GM23338 (cell line): ENCODE results near the gene MATR3. TPM values are rescaled to one million over a fixed set of nuclear protein-coding genes. Genes with fewer than 3 reads are reported as not detected.
A peak's percentile ranks its signal among the peaks of the same experiment; 100 is the strongest.

Experiments
- ATAC-seq: fragments of 200-7000 bp; cut with Tn5 transposase; 3 replicates; pipeline ENCODE4 v1.9.1; 2020
- DNase-seq: peaks from one replicate; pipeline ENCODE4 v3.0.0-alpha.2; 2015; ENCODE audit warnings: low spot score
- H2AFZ ChIP-seq: fragments of 200-600 bp; sonication (generic); 2 replicates; pipeline ENCODE4 v1.8.0; 2016; ENCODE audit warnings: antibody characterized with exemption, mild to moderate bottlenecking, moderate library complexity
- H3F3A ChIP-seq: fragments of 200-600 bp; sonication (generic); replicated peaks from 2 replicates; pipeline ENCODE4 v1.8.0; 2017; ENCODE audit warnings: antibody characterized with exemption, mixed run types, low read depth
- H3K27ac ChIP-seq: fragments of 200-600 bp; sonication (generic); 2 replicates; pipeline ENCODE4 v1.6.1; 2016; ENCODE audit warnings: low read depth
- H3K27me3 ChIP-seq: fragments of 200-600 bp; sonication (generic); 2 replicates; pipeline ENCODE4 v1.8.0; 2016; ENCODE audit warnings: mild to moderate bottlenecking, mixed run types, moderate library complexity; ENCODE audit not compliant: insufficient read depth
- H3K36me3 ChIP-seq: fragments of 200-600 bp; sonication (generic); 2 replicates; pipeline ENCODE4 v1.8.0; 2016; ENCODE audit warnings: mild to moderate bottlenecking; ENCODE audit not compliant: insufficient read depth
- H3K4me1 ChIP-seq: fragments of 200-600 bp; sonication (generic); 2 replicates; pipeline ENCODE4 v1.8.0; 2016; ENCODE audit warnings: mild to moderate bottlenecking, moderate library complexity; ENCODE audit not compliant: insufficient read depth
- H3K4me2 ChIP-seq: fragments of 200-600 bp; sonication (generic); 2 replicates; pipeline ENCODE4 v1.7.1; 2017; ENCODE audit warnings: mixed run types
- H3K4me3 ChIP-seq: fragments of 200-600 bp; sonication (generic); 2 replicates; pipeline ENCODE4 v1.6.1; 2016; ENCODE audit warnings: mixed run types
- H3K79me2 ChIP-seq: fragments of 200-600 bp; sonication (generic); replicated peaks from 2 replicates; pipeline ENCODE4 v1.8.0; 2017; ENCODE audit warnings: mild to moderate bottlenecking; ENCODE audit not compliant: insufficient read depth
- H3K9me2 ChIP-seq: fragments of 200-600 bp; sonication (generic); 2 replicates; pipeline ENCODE4 v1.8.0; 2017; ENCODE audit not compliant: insufficient read depth
- H4K20me1 ChIP-seq: fragments of 200-600 bp; sonication (generic); replicated peaks from 2 replicates; pipeline ENCODE4 v1.8.0; 2017; ENCODE audit warnings: mild to moderate bottlenecking; ENCODE audit not compliant: insufficient read depth
- H3K27ac Mint-ChIP-seq: 2 replicates; pipeline ENCODE4 v1.8.0; 2020; ENCODE audit warnings: inconsistent platforms, mild to moderate bottlenecking, moderate library complexity, mixed read lengths
- H3K27me3 Mint-ChIP-seq: 3 replicates; pipeline ENCODE4 v1.8.0; 2022; ENCODE audit warnings: low read depth, mild to moderate bottlenecking, moderate library complexity, mixed read lengths, inconsistent platforms; ENCODE audit not compliant: insufficient read depth, poor library complexity
- H3K36me3 Mint-ChIP-seq: 3 replicates; pipeline ENCODE4 v1.8.0; 2021; ENCODE audit warnings: low read depth, mild to moderate bottlenecking, inconsistent platforms, moderate library complexity, mixed read lengths
- H3K4me1 Mint-ChIP-seq: 3 replicates; pipeline ENCODE4 v1.8.0; 2020; ENCODE audit warnings: mild to moderate bottlenecking, inconsistent platforms, mixed read lengths
- H3K4me3 Mint-ChIP-seq: 3 replicates; pipeline ENCODE4 v1.8.0; 2021; ENCODE audit warnings: moderate library complexity, mild to moderate bottlenecking, inconsistent platforms, mixed read lengths
- H3K9me3 Mint-ChIP-seq: 3 replicates; pipeline ENCODE4 v1.8.0; 2020; ENCODE audit warnings: moderate library complexity, mild to moderate bottlenecking, inconsistent platforms, mixed read lengths
- CREB1 ChIP-seq: fragments of 250-450 bp; sonication (Bioruptor Pico); IDR thresholded peaks from 2 replicates; pipeline ENCODE4 v1.5.0; 2020; ENCODE audit warnings: low read depth, mild to moderate bottlenecking, moderate library complexity
- CTCF ChIP-seq, 2 experiments: fragments of 200-600 bp in 1 of 2; sonication (generic) in 1 of 2; conservative IDR thresholded peaks; 2 replicates each; pipeline versions ENCODE4 v1.5.1 to v1.6.1; 2016 to 2017; ENCODE audit warnings: antibody characterized with exemption in 2 of 2, low read depth in 2 of 2, mild to moderate bottlenecking in 2 of 2, moderate library complexity in 1 of 2
- ETS1 ChIP-seq: IDR thresholded peaks from 2 replicates; pipeline ENCODE4 v1.6.1; 2016; ENCODE audit warnings: antibody characterized with exemption
- EZH2 ChIP-seq: fragments of 200-600 bp; sonication (generic); IDR thresholded peaks from one replicate; pipeline ENCODE4 v1.8.0; 2017; ENCODE audit warnings: antibody characterized with exemption, mild to moderate bottlenecking, low read depth; ENCODE audit not compliant: unreplicated experiment
- EZH2phosphoT487 ChIP-seq: fragments of 200-600 bp; sonication (generic); IDR thresholded peaks from one replicate; pipeline ENCODE4 v1.8.1; 2018; ENCODE audit warnings: antibody characterized with exemption; ENCODE audit not compliant: unreplicated experiment
- JUNB ChIP-seq: IDR thresholded peaks from one replicate; pipeline ENCODE4 v1.6.1; 2016; ENCODE audit warnings: antibody characterized with exemption; ENCODE audit not compliant: unreplicated experiment
- NANOG ChIP-seq: IDR thresholded peaks from 2 replicates; pipeline ENCODE4 v1.6.1; 2016; ENCODE audit warnings: antibody characterized with exemption, borderline replicate concordance
- POLR2AphosphoS5 ChIP-seq: IDR thresholded peaks from 2 replicates; pipeline ENCODE4 v1.6.1; 2016; ENCODE audit warnings: antibody characterized with exemption, low read depth
- REST ChIP-seq: IDR thresholded peaks from one replicate; pipeline ENCODE4 v1.6.1; 2018; ENCODE audit warnings: antibody characterized with exemption; ENCODE audit not compliant: unreplicated experiment
- STAT1 ChIP-seq: IDR thresholded peaks from one replicate; pipeline ENCODE4 v1.6.1; 2016; ENCODE audit warnings: antibody characterized with exemption; ENCODE audit not compliant: unreplicated experiment
- ZNF114 ChIP-seq: fragments of 250-450 bp; sonication (Bioruptor Pico); IDR thresholded peaks from 2 replicates; pipeline ENCODE4 v1.5.0; 2020; ENCODE audit warnings: mild to moderate bottlenecking, moderate library complexity
- ZNF331 ChIP-seq: fragments of 250-450 bp; sonication (Bioruptor Pico); IDR thresholded peaks from 2 replicates; pipeline ENCODE4 v1.5.0; 2020; ENCODE audit warnings: low read depth, mild to moderate bottlenecking, moderate library complexity
- ZNF462 ChIP-seq: fragments of 250-450 bp; sonication (Bioruptor Pico); IDR thresholded peaks from 2 replicates; pipeline ENCODE4 v1.5.0; 2020; ENCODE audit warnings: mild to moderate bottlenecking, moderate library complexity
- polyA plus RNA-seq: library from polyadenylated mRNA; unstranded; fragments of >200 nt; fragmentation: Nextera tagmentation; extraction: Ambion mirVana; gene quantifications from 2 replicates; pipeline ENCODE4 v1.2.1, GENCODE V29; 2016
- total RNA-seq: library from RNA; depleted of rRNA; stranded (reverse); fragments of >200 nt; shearing (Covaris generic); gene quantifications from 2 replicates; pipeline ENCODE4 v1.2.3, GENCODE V29; 2014

MATR3 gene
- total and polyA plus RNA-seq, 2 experiments from 2014 or later = 278 to 506 TPM

DNA sequence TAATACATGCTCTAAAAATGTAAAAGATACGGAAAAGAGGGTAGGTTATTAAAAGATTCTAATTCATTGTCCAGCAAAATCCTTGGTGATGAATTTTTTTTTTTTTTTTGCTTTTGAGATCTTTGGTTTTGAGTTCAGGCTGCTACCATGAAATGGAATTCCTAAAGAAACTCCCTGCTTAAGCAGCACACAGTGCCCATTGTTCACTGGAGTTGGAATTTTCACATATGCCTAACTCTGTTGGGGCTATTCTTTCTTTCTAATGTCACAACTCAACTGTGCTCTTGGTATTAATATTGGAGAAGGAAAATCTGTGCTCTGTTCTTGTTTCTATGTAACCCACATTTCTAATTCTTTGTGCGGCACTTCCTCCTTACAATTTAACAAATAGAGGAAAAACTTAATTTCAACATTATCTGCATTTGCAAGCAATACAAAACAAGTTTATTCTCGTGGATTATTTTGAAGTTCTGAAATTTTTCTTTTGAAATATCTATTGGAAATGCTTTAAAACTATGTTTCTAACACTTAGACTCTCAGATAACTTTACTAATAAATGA is 21.6 kb downstream of the MATR3 start:
- no peak overlapping the region for H3K27ac Mint-ChIP-seq
- peaks cover 78% of the 10 kb centered on the region for H4K20me1 ChIP-seq
- H3K79me2 ChIP-seq = peaks cover 100% of the 10 kb centered on the region
- H3K4me3 Mint-ChIP-seq = no peak overlapping the region
- H3F3A ChIP-seq = peaks cover 11% of the 10 kb centered on the region; the same call in 1 of the 2 replicates
- H3K27me3 Mint-ChIP-seq = peaks cover 2% of the 10 kb centered on the region
- no peak for ATAC-seq
- H3K4me1 ChIP-seq = peaks cover 28% of the 10 kb centered on the region
- H2AFZ ChIP-seq = no peak overlapping the region
- TF ChIP-seq JUNB (no peak), EZH2phosphoT487 (no peak), CTCF (conservative IDR thresholded peaks at IDR 0.05; ENCODE audit: low read depth in 2 of 2) (no peak), CREB1 (no peak), ETS1 (no peak), ZNF114 (CRISPR knock-in tag) (no peak), ZNF462 (no peak), REST (no peak), ZNF331 (CRISPR knock-in tag) (no peak), NANOG (no peak), POLR2AphosphoS5 (no peak), EZH2 (no peak), STAT1 (no peak)
- no peaks in the 10 kb centered on the region for H3K9me2 ChIP-seq
- no peak overlapping the region for H3K4me3 ChIP-seq
- H3K9me3 Mint-ChIP-seq = no peaks in the 10 kb centered on the region
- H3K36me3 Mint-ChIP-seq = peaks cover 56% of the 10 kb centered on the region
- H3K4me2 ChIP-seq = no peak overlapping the region
- 0 out of 2 replicates have a peak overlapping the region, but pooled peaks have one; percentile 8 for H3K27ac ChIP-seq
- H3K27me3 ChIP-seq = no peaks in the 10 kb centered on the region
- peaks cover 47% of the 10 kb centered on the region for H3K36me3 ChIP-seq
- peaks cover 27% of the 10 kb centered on the region for H3K4me1 Mint-ChIP-seq
- no peak for DNase-seq
